HG03442 (cell line): Measurements from ENCODE around the gene COPS9.
A peak's percentile ranks its signal among the peaks of the same experiment; 100 is the strongest.

Source experiments
- ATAC-seq: cut with Tn5 transposase; IDR thresholded peaks from one replicate; pipeline ENCODE4 v1.9.1; 2021; ENCODE audit warnings: mild to moderate bottlenecking, moderate library complexity; ENCODE audit not compliant: unreplicated experiment

The COPS9 gene

DNA sequence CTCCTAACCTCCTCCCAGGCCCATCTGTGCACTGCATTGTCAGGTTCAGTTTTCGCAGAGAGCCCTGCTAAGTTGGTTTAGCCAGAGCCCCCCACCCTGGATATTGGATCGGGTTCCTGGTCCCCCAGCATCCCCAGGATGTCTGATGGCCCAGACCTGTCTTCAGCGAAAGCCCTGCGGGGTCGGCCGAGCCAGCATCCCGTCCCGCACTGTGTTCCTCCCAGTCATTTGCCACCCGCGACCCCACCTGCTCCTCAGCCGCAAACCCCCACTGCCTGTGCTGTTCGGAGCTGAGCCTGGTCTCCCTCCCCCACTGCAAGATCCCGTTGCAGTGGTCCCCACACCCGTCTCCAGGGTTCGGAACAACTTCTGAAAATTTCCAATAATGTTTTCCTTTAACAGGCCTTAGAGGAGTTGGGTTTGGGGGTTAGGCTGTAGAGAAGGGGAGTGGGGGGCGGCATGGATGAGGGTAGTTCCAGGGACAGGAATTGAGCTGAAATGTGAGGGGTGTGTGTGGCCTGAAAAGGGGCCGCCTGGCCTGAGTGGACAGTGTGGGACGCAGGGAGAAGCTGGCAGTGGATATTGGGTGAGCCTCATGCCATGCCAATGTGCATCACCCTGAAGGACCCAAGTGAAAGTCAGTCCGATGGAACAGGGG is 1.6 kb upstream of the COPS9 start:
- ATAC-seq, result no peak

DNA sequence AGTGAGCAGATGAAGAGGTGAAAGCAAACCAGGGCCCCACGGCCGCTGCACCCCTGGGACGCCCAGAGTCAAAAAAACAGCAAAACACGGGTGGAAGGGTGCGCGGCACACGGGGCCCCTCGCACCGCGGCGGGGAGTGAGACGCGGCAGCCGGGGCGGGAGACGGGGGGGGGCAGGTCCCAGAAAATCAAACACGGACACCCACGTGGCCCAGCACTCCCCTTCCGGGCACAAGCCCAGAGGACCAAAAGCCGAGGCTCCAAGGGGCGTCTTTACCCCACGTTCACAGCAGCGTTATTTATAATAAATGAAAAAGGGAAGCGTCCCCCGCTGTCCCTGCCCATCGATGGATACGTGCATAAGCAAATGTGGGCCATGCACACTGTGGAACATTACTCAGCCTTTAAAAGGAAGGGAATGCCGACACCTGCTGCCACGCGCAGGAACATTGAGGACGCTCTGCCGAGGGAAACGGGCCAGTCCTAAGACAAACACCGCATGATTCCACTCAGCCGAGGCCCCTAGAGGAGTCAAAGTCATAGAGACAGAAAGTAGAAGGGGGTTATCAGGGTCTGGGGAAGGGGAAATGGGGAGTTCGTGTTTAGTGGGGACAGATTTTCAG is 677 bp upstream of the COPS9 start:
- peak; percentile 6 for ATAC-seq

DNA sequence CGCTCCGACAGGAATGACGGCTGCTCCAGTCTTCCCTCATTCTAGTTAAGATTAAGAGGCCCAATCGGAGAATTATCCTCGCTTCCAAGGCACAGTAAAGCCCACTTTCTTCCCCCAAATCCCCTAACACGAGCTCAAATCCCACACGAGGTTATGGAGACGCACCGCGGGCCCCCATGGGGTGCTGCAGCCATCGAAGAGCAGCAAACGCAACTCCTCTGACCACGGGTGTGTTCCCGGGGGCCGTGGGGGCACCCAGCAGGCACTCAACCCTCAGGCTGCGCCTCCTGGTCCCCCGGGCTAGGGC is 446 bp downstream of the COPS9 start:
- ATAC-seq, result no peak

DNA sequence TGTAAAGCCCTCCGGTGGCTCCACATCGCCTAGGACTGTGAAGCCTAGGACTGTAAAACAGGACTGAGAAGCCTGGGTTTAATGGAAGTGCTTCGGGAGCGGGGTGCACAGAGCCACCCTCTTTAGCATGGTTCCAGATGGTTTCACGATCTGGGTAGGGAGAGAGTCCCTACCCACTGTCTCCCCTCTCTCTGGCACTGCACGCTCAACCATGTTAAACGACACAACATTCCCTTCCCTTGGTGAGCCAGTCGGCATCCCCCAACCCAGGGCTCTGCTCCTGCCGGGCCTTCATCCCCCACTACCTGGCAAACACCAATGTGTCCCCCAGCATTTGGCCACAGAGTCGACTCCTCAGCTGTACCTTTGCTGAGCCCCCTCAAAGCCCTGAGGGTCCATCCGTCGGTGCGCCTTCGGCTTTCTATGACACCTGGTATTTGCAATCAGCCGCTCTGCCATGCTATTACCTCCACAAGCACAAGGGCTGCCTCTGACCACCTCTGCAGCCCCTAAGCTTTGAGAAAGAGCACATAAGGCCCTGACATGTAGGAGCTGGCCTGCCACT is 1.1 kb downstream of the COPS9 start:
- no peak for ATAC-seq

DNA sequence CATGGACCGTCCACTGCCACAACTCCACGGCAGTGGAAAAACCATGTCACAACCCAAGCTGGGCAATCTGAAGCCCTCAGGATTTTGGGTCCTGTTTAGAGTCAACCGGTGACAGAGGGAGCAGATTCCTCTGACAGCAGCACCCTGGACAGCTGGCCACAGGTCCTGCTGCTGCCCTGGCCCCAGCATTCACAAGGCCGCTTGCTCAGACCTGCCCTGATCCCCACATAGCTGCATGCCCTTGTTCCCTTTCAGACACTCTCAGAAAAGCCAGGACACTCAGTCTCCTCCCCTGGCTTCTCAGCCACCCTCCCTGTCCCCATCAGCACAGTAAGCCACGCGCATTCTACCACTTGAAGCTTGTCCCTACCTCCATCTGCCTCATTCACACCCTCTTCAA is 1.6 kb downstream of the COPS9 start:
- ATAC-seq, result no peak

DNA sequence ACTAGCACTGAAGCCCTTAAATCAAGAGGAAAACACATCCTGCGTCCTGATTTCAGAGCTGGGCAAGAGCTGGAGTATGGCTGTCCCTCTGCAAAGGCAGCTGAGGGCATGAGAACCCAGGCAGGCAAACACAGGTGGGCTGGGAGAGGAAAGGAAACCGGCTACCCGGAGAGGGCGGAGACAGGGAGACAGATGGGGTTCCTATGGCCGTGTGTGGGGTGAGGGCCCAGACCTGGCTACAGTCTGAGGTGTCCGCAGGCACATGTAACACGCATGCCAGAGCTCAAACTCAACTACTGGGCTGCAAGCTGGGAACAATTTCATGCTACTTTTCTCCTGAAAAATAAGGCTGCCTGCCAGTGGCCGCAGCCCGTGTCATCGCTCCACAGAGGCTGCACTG is 2.7 kb downstream of the COPS9 start:
- ATAC-seq, result no peak

DNA sequence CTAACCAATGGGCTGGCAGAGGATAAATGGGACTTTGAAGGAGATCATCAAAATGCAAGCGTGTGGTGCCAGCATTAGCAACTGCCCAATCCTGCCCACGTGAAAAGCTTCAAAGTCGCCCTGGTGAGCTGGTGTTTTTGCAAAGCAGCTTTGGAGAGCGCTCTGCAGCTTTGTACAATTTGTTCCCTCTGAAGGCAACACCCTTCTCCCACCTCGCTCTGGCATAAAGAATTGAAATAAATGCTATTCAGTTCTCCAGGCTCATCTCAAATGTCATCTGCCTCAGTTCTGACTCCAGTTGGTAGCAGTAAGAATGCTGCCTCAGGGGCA is 3.5 kb downstream of the COPS9 start:
- ATAC-seq, result no peak

DNA sequence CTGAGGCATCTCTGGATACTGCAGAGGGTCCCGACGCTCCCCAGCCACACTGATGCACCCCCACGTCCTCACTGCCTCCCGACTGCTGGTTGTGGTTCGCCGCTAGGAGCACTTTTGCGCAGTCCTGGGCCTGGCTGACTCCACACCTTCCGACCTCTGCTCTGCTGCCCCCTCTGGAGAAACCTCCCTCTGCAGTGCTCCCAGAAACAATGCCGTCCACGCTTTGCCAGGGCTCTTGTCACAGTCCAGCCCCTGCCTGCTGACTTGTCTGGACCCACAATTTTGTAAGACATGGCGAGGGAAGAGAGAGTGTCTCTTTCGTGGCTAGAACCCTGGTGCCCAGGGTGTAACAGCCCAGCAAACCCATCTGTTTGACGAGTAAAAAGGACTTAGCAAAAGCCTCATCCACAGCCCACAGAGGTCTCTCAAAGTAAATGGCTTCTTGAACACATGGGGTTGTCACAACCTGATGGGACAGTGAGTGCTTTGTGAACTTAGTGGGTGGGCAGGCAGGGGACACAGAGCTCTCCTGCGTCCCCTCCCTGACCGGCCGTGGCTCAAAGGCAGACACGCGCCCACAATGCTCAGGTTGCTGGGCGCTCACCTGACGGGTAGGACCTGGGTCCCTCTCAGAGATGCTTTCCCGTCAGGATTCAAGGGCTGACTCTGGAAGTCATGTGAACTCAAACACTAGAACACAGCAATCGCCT is 4.0 kb downstream of the COPS9 start:
- no peak for ATAC-seq

DNA sequence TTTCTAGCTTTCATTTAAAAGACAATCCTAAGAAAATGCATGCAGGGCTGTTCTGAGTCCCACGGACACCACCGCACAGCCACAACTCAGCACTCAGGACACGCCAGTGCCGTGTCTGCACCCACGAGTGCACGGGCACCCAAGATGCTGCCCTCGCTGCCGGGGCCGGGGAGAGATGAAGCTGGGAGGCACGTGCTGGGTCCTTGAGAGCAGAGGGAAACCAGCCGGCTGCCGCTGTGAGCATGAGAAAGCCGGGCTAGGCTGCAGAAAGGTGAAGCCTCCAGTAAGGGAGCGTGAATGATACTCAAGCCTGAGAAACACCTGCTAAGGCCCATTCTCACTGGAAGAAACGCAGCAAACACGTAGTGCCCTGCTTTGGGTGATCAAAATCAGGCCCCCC is 4.8 kb downstream of the COPS9 start:
- no peak for ATAC-seq

DNA sequence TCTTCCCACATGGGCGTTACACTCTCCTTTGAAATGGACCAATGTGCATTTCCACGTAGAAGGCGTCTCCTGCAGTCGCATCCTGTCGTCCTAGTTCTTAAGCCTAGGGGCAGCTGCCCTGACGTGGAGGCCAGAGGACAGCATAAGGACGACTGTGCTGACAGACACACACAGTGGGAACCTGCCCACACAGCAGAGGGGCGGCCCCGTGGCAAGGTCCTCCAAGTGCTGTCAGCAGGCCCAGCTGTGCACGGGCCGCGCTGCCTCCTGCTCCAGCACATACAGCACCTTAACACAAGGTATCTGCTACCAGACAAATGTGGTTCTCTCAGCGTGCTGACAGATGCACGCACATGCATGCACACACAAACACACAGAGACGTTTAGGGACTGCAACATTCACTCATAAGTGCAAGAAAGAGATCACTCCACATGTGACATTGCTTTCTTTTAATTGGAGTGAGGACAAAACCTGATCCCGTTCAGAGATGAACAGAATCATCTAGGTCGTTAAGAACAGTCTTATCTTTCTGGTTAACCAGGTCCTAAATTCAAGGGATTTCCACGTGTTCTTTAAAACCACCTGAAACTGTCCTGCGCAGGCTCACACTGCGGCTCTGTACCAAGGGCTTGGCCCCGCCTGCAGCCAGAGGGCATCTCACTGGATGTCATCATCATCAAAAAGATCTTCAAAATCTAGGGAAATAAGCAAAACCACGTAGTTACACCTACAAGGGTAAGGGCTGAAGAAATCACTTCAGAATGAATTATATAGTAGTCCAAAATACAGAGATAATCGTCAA is 5.5 kb downstream of the COPS9 start:
- no peak for ATAC-seq

DNA sequence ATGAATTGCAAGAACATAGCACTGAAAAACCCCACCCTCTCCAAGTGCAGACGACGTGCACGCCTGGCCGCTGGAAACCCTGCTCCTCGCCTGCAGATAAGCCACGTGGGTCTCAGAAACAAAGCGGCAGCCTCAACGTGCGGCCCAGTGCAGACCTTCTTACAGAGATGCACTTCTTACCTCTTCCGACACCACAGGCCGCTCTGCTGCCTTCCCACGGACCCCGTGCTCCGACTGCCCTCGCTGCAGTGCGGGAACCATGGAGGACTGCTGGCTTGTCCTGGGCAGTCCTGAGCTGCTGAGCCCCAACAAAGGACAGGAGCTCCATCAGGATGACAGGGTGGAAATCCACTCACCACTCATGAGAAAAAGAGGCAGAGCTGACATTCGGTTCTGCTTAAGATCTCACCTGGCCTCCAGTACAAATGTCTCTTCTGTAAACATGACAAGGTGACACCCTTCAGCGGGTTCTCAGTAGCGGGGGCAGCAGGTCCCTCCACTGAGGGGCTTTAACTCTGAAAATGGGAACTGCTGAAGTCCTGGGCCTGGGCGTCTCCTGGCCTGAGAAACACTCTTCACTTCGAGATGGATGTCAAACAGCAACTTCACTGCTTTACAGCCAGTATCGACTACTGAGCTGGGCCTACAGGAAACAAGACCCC is 6.2 kb downstream of the COPS9 start:
- no peak for ATAC-seq

DNA sequence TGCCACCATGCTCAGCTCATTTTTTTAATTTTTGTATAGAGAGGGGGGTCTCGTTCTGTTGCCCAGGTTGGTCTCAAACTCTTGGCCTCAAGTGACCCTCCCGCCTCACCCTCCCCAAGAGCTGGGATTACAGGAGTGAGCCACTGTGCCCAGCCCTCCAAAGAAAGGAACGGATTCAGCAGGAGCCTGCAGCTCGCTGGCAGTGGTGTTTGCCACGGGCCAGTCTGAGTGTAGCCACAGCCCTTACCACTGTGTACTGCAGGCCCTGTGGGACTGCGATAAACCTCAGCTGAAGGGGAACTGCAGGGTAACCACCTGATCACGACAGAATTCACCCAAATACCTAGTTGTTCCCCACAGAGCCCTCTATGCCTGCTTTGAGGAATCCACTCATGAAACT is 6.8 kb downstream of the COPS9 start:
- ATAC-seq, result no peak

DNA sequence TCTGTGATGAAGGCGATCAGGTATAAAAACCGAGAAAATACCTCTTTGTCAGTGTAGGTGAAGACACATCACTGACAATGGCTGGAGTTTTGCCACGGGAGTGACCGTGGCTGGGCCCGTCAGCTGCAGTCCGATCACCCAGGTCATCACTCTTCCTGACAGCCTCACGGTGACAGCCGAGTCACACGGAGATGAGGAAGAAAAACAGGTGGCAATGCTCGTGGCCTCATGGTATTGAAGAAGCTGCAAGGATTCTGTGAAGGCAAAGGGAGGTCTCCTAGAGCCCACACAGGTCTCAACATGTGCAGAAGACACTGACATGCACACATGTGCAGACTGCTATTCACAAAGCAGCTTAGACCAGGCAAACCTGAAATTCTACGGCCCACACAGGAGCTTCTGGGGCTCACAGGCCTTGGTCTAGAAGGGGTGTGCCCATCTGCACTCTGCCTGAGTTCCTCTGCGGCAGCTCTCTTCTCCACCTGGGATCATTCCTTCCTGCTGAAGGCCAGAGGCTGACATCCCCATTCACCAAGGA is 7.4 kb downstream of the COPS9 start:
- no peak for ATAC-seq

DNA sequence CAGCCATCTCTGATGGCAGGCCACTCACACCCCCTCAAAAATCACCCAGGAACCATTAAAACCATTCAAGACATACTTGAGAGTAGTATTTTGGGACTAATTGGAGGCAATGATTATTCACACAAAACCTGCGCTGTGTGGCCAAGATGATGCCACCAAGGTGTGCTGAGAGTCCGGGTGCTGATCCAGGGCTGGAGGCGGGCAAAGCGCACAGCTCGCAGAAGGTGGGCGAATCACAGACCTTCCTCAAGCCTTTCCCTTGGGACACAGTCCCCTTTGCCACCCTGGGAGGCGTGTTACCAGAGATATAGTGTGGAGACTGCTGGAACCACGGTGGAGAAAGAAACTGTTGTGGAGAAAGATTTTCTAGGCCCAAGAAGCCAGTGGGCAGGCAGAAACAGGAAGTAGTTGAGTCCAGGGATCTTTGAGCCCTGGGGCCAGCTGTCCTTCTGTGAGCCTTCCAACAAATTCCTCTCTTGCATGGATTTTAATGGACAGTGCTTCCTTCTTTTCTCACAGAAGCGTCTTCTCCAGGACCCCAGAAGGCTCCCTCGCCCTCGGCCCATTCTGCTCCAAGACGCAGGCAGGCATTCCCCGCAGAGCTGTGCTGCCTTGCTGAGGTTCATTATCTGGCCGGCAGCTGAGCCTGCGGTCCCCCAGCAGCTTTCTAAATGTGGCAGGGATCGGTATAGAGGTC is 8.0 kb downstream of the COPS9 start:
- no peak for ATAC-seq

DNA sequence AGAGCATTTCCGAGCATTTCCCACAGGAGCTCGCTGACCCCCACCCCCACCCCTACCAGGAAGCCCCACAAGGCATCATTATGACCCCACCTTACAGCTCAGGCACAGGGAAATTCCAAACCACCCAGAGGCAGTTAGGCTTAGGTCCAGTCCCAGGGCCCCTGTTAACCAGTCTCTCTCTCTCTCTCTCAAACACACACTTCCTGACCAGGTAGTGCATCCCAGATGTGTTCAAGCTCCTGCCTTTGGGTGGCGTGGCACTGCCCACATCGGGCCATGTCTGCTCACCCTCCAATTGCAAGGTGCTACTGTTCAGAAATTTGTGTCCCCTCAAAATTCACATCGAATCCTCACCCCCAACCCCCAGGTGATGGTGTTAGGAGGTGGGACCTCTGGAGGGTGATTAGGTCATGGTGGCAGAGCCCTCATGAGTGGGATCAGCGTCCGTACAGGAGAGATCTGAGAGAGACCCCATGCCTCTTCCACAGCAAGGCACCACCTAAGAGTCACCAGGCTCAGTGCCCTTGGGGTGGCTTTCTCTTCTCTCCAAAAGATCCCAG is 8.8 kb downstream of the COPS9 start:
- no peak for ATAC-seq

DNA sequence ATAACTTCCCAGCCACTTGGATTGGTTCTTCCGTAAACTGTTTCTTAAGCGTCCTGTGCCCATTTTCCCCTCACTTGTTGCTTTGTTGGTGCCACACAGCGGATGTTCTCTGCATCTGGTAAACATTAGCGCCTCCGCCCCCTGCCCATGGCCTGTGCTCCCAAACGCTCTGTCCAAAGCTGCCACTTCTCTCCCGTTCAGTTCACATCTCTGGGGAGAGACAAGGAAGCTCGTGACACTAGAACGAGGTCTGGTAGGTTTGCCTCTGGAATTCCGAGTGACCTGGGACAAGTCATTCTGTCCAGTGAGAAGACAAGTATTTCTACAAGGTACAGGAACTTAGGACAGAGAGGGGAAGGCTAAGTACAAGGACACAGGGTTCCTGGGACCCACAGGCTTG is 9.4 kb downstream of the COPS9 start:
- ATAC-seq, result no peak

DNA sequence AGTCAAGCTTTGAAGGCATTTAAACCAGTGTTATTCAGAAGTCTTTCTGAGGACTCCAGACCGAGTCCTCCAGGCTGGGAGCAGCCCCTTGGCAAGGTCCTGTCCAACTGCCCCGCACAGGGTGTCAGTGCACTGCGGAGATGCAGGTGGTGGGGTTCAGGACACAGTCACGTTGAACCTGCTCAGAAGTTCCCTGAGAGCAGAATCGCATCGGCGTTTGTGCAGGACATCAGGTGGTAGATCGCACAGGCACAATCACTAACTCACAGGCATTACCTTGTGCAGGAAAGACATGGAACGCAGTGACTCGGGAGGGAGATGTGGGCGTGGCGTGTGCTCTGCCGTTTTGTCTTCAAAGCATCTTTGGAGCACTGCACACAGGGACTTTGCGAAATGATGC is 10.4 kb downstream of the COPS9 start:
- ATAC-seq, result no peak

DNA sequence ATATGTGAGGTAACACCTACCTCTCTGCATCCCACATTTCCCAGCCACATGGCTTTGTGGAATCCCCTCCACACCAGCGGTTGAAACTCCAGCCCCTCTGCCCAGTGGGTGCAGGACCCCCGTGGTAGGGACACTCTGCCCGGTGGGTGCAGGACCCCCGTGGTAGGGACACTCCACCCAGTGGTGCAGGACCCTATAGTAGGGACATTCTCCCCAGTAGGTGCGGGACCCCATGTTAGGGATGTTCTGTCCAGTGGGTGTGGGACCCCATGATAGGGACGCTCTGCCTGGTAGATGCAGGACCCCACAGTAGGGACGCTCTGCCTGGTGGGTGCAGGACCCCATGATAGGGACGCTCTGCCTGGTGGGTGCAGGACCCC is 11.5 kb downstream of the COPS9 start:
- no peak for ATAC-seq

DNA sequence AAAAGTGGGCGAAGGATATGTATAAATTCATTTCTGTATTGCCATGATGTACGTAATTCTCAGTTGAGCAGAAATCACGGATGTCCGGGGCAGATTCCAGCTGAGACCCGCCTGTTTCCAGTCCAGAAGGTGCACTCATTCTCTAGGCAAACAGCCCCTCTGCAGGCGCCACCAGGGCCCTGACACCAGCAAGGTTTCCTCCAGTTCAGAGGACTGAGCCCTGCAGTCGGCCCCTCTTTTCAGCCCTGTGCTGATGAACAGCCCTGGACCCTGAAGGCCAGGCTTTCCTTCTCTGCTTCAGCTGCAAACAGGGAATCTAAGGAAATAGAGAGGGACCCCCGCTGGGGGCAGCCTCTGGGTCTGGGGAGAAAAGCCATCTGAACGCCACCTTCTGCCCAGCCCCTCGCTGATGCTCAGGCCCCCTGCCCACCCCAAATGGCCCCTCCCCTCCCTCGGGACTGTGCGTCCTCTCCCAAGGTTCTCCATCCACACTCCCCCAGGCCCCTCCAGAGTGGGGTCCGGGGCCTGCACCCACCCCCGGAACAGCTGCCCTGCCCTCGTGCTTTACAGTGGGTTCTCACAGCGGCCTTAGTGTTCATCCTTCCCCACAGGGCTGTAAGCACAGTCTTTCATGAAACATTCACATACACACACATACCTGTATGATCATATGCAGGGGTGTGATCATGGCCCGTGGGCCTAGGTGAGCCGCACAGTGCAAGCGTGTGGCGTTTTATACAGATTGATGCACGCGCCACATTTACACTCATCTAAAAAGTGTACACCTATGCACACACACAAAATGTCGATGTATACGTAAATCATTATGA is 12.1 kb downstream of the COPS9 start:
- no peak for ATAC-seq
